AG04449 (cell line): ENCODE results near the gene AP1G2.

Source experiments
- CTCF ChIA-PET: fragments of 350-600 bp; formaldehyde crosslinking; extraction: SDS; loops from one replicate; lab custom pipeline; 2021; ENCODE audit warnings: antibody characterized with exemption; lab: Yijun Ruan, JAX
- POLR2A ChIA-PET: fragments of 400-600, 350-600 bp; formaldehyde crosslinking; extraction: SDS; loops from one replicate; lab custom pipeline; 2020; ENCODE audit warnings: antibody characterized with exemption, inconsistent platforms; lab: Yijun Ruan, JAX
- DNase-seq: peaks from one replicate; pipeline ENCODE4 v3.0.0-alpha.2; 2010; ENCODE audit warnings: low read depth, low spot score
- H3K4me3 ChIP-seq: 2 replicates; pipeline ENCODE4 v1.5.1; 2011; ENCODE audit warnings: low read depth, mild to moderate bottlenecking, control low read depth, low read length
- CTCF ChIP-seq: IDR thresholded peaks from one replicate; pipeline ENCODE4 v1.5.1; 2011; ENCODE audit warnings: mild to moderate bottlenecking, moderate library complexity, low read length, control low read depth, inconsistent platforms; ENCODE audit not compliant: insufficient read depth; ENCODE audit errors: missing control alignments

AP1G2 gene

GRCh38 chr14:23561259-23561658 is 6.3 kb downstream of the AP1G2 start:
- DNase-seq, result no peak
- no peak overlapping the region for H3K4me3 ChIP-seq
- POLR2A ChIA-PET, result interaction anchor here (1.0 kb wide), 1 partner anchor 83 kb away, joined by 5 read pairs; no protein-coding TSS in a partner anchor
- CTCF ChIA-PET, result interaction anchor here (1.2 to 19.3 kb wide), 13 partner anchors 11 to 349 kb away, joined by 4 to 910 read pairs (median 8); partner anchors contain the start of gene ZFHX2
- TF ChIP-seq CTCF, result no peak

GRCh38 chr14:23559926-23560520 is 7.6 kb downstream of the AP1G2 start:
- POLR2A ChIA-PET, result interaction anchor here (1.7 kb wide), 1 partner anchor 79 kb away, joined by 5 read pairs; no protein-coding TSS in a partner anchor
- H3K4me3 ChIP-seq, result no peak overlapping the region
- CTCF ChIA-PET, result interaction anchor here (0.6 to 19.3 kb wide), 36 partner anchors 9 to 449 kb away, joined by 3 to 910 read pairs (median 4); partner anchors contain the start of genes NGDN, PABPN1 and ZFHX2
- DNase-seq, result no peak
- TF ChIP-seq CTCF, result no peak

- TF ChIP-seq CTCF, result peak; percentile 93
- ChIA-PET CTCF (interaction anchor here (0.6 to 19.3 kb wide), 33 partner anchors 7 to 296 kb away, joined by 3 to 910 read pairs (median 4); partner anchors contain the start of genes NGDN, PABPN1 and ZFHX2), POLR2A (interaction anchor here (1.7 kb wide), 1 partner anchor 78 kb away, joined by 5 read pairs; no protein-coding TSS in a partner anchor)
- no peak for DNase-seq
- H3K4me3 ChIP-seq, result no peak overlapping the region
These were observed 8.3 kb downstream of the AP1G2 start for GRCh38 chr14:23559010-23559925.

- no peak for TF ChIP-seq CTCF
- no peak overlapping the region for H3K4me3 ChIP-seq
- ChIA-PET CTCF (interaction anchor here (1.1 to 19.3 kb wide), 18 partner anchors 8 to 289 kb away, joined by 3 to 910 read pairs (median 8); partner anchors contain the start of genes NGDN and ZFHX2), POLR2A (no interaction called here)
- DNase-seq, result no peak
These were observed 9.1 kb downstream of the AP1G2 start for GRCh38 chr14:23558346-23559009.

- TF ChIP-seq CTCF, result no peak
- CTCF ChIA-PET, result interaction anchor here (1.4 to 19.3 kb wide), 9 partner anchors 9 to 178 kb away, joined by 7 to 910 read pairs (median 17); partner anchors contain the start of gene ZFHX2
- DNase-seq, result no peak
- POLR2A ChIA-PET, result no interaction called here
- no peak overlapping the region for H3K4me3 ChIP-seq
These were observed 9.6 kb downstream of the AP1G2 start for GRCh38 chr14:23557946-23558345.
